A549 (cell line): ENCODE measurements around the gene GAGE13.

Experiments
- ATOH8 ChIP-seq: fragments of 250-450 bp; sonication (Bioruptor Pico); IDR thresholded peaks from 2 replicates; pipeline ENCODE4 v1.5.0; 2020; ENCODE audit warnings: low read depth, mild to moderate bottlenecking, moderate library complexity
- CEBPB ChIP-seq, 2 experiments: fragments of >200 bp in 1 of 2; sonication (Bioruptor Twin) in 1 of 2; formaldehyde crosslinking in 1 of 2; IDR thresholded peaks; 2 replicates each; pipeline ENCODE4 v1.6.1; 2012 to 2016
- CTCF ChIP-seq: fragments of >200 bp; sonication (Bioruptor Twin); formaldehyde crosslinking; IDR thresholded peaks from 3 replicates; pipeline ENCODE4 v1.5.1; 2016
- E2F6 ChIP-seq: IDR thresholded peaks from 2 replicates; pipeline ENCODE4 v1.6.1; 2012; ENCODE audit warnings: low read depth, borderline replicate concordance
- EP300 ChIP-seq, 2 experiments: fragments of >200 bp; sonication (Bioruptor Twin); formaldehyde crosslinking; IDR thresholded peaks; 2 replicates in 1 of 2; 3 replicates in 1 of 2; pipeline ENCODE4 v1.6.1; 2016 to 2017
- JUN ChIP-seq, 2 experiments: fragments of >200 bp; sonication (Bioruptor Twin); formaldehyde crosslinking; IDR thresholded peaks; 2 replicates in 1 of 2; 3 replicates in 1 of 2; pipeline ENCODE4 v1.6.1; 2016 to 2017
- POLR2A ChIP-seq: IDR thresholded peaks from 2 replicates; pipeline ENCODE4 v1.6.1; 2012; ENCODE audit warnings: mild to moderate bottlenecking, low read length
- RAD21 ChIP-seq, 2 experiments: fragments of >200 bp in 1 of 2; sonication (Bioruptor Twin) in 1 of 2; formaldehyde crosslinking in 1 of 2; IDR thresholded peaks in 1 of 2; conservative IDR thresholded peaks in 1 of 2; 2 replicates in 1 of 2; 3 replicates in 1 of 2; pipeline ENCODE4 v1.6.1; 2012 to 2018; ENCODE audit warnings: inconsistent platforms in 1 of 2
- REST ChIP-seq: fragments of 200-600 bp; sonication (generic); IDR thresholded peaks from 2 replicates; pipeline ENCODE4 v1.6.1; 2016; ENCODE audit warnings: antibody characterized with exemption, mild to moderate bottlenecking, moderate library complexity
- RNF2 ChIP-seq: fragments of 200-600 bp; sonication (generic); IDR thresholded peaks from 2 replicates; pipeline ENCODE4 v1.6.1; 2016; ENCODE audit warnings: low read depth, mild to moderate bottlenecking, antibody characterized with exemption, moderate library complexity, borderline replicate concordance
- SMC3 ChIP-seq: fragments of >200 bp; sonication (Bioruptor Twin); formaldehyde crosslinking; IDR thresholded peaks from 3 replicates; pipeline ENCODE4 v1.6.1; 2018; ENCODE audit warnings: inconsistent platforms

GRCh38 chrX:49287665-49288064, 43.7 kb upstream of the GAGE13 start:
- TF ChIP-seq JUN (IDR thresholded peaks at IDR 0.05) (no peak), CEBPB (IDR thresholded peaks at IDR 0.05) (no peak), CTCF (no peak), POLR2A (no peak), EP300 (IDR thresholded peaks at IDR 0.05) (no peak), ATOH8 (CRISPR knock-in tag) (no peak), RAD21 (conservative IDR thresholded peaks at IDR 0.05 in 1 of 2, IDR thresholded peaks at IDR 0.05 in 1 of 2) (no peak), REST (no peak), SMC3 (no peak), E2F6 (no peak), RNF2 (no peak)
